Activated CD4-positive, alpha-beta T cell treated with anti-CD3 and anti-CD28 coated beads, Interleukin-2, amount 10 ng/mL, durations not matched to agents 7 days and 5 days (primary cell): ENCODE measurements around the gene PDLIM5. TPM values are rescaled to one million over a fixed set of nuclear protein-coding genes. Genes with fewer than 3 reads are reported as not detected.

Experiments used
- CTCF ChIA-PET: fragments of 350-600 bp; sonication (Branson Sonifier 250); formaldehyde crosslinking; loops from one replicate; lab custom pipeline; 2021; ENCODE audit warnings: antibody characterized with exemption; lab: Charles Lee
- POLR2A ChIA-PET: fragments of 350-600 bp; sonication (Branson Sonifier 250); formaldehyde crosslinking; loops from one replicate; lab custom pipeline; 2021; ENCODE audit warnings: antibody characterized with exemption; lab: Charles Lee
- DNase-seq: peaks from one replicate; pipeline ENCODE4 v3.0.0-alpha.2; 2020
- H3K27ac Mint-ChIP-seq: one replicate; pipeline ENCODE4 v1.8.0; 2021; ENCODE audit warnings: mild to moderate bottlenecking, moderate library complexity, mixed read lengths
- H3K27me3 Mint-ChIP-seq: one replicate; pipeline ENCODE4 v1.8.0; 2021; ENCODE audit warnings: mixed read lengths
- H3K36me3 Mint-ChIP-seq: one replicate; pipeline ENCODE4 v1.8.0; 2021; ENCODE audit warnings: low read depth, mixed read lengths
- H3K4me1 Mint-ChIP-seq: one replicate; pipeline ENCODE4 v1.8.0; 2021; ENCODE audit warnings: mixed read lengths
- H3K4me3 Mint-ChIP-seq: one replicate; pipeline ENCODE4 v1.8.0; 2021; ENCODE audit warnings: mild to moderate bottlenecking, moderate library complexity, mixed read lengths
- H3K9me3 Mint-ChIP-seq: one replicate; pipeline ENCODE4 v1.8.0; 2021; ENCODE audit warnings: mixed read lengths
- total RNA-seq, 2 experiments: library from RNA; stranded (reverse); gene quantifications; one replicate each; pipeline ENCODE4 v1.2.3, GENCODE V29; 2021

Gene PDLIM5
- total RNA-seq, 2 experiments from 2014 or later = 23.2 to 26.7 TPM

- H3K27ac Mint-ChIP-seq = no peak overlapping the region
- H3K27me3 Mint-ChIP-seq = no peaks in the 10 kb centered on the region
- H3K4me1 Mint-ChIP-seq = peaks cover 3% of the 10 kb centered on the region
- H3K36me3 Mint-ChIP-seq = no peaks in the 10 kb centered on the region
- POLR2A ChIA-PET = no interaction called here
- H3K9me3 Mint-ChIP-seq = no peaks in the 10 kb centered on the region
- H3K4me3 Mint-ChIP-seq = no peak overlapping the region
- DNase-seq = no peak
- CTCF ChIA-PET = no interaction called here
Observed at GRCh38 chr4:94436512-94436911, 15.2 kb upstream of the PDLIM5 start.

GRCh38 chr4:94439606-94440005 lies 12.1 kb upstream of the PDLIM5 start:
- Mint-ChIP-seq H3K4me3 (no peak overlapping the region), H3K36me3 (no peaks in the 10 kb centered on the region), H3K27ac (no peak overlapping the region), H3K9me3 (no peaks in the 10 kb centered on the region), H3K4me1 (peaks cover 3% of the 10 kb centered on the region), H3K27me3 (no peaks in the 10 kb centered on the region)
- no peak for DNase-seq
- POLR2A ChIA-PET = no interaction called here
- CTCF ChIA-PET = interaction anchor here (0.6 kb wide), 1 partner anchor 17 kb away, joined by 3 read pairs; no protein-coding TSS in a partner anchor

GRCh38 chr4:94441838-94442237 lies 9.9 kb upstream of the PDLIM5 start:
- Mint-ChIP-seq H3K4me3 (no peak overlapping the region), H3K9me3 (no peaks in the 10 kb centered on the region), H3K4me1 (peaks cover 3% of the 10 kb centered on the region), H3K27me3 (peaks cover 6% of the 10 kb centered on the region), H3K27ac (no peak overlapping the region), H3K36me3 (no peaks in the 10 kb centered on the region)
- no peak for DNase-seq
- ChIA-PET POLR2A (no interaction called here), CTCF (no interaction called here)

GRCh38 chr4:94442251-94442650 lies 9.5 kb upstream of the PDLIM5 start:
- no peak overlapping the region for H3K27ac Mint-ChIP-seq
- DNase-seq = no peak
- H3K36me3 Mint-ChIP-seq = no peaks in the 10 kb centered on the region
- peaks cover 10% of the 10 kb centered on the region for H3K27me3 Mint-ChIP-seq
- peaks cover 3% of the 10 kb centered on the region for H3K4me1 Mint-ChIP-seq
- H3K9me3 Mint-ChIP-seq = no peaks in the 10 kb centered on the region
- no peak overlapping the region for H3K4me3 Mint-ChIP-seq
- ChIA-PET CTCF (interaction anchor here (0.7 kb wide), 1 partner anchor 72 kb away, joined by 3 read pairs; no protein-coding TSS in a partner anchor), POLR2A (no interaction called here)

GRCh38 chr4:94446386-94446785 lies 5.4 kb upstream of the PDLIM5 start:
- ChIA-PET POLR2A (no interaction called here), CTCF (no interaction called here)
- Mint-ChIP-seq H3K27ac (no peak overlapping the region), H3K4me3 (no peak overlapping the region), H3K36me3 (no peaks in the 10 kb centered on the region), H3K27me3 (peaks cover 25% of the 10 kb centered on the region), H3K4me1 (peaks cover 6% of the 10 kb centered on the region), H3K9me3 (no peaks in the 10 kb centered on the region)
- DNase-seq = no peak

GRCh38 chr4:94447754-94448411 lies 3.9 kb upstream of the PDLIM5 start:
- Mint-ChIP-seq H3K27me3 (peaks cover 25% of the 10 kb centered on the region), H3K36me3 (no peaks in the 10 kb centered on the region), H3K4me3 (no peak overlapping the region), H3K27ac (no peak overlapping the region), H3K4me1 (peaks cover 12% of the 10 kb centered on the region), H3K9me3 (no peaks in the 10 kb centered on the region)
- POLR2A ChIA-PET = no interaction called here
- CTCF ChIA-PET = interaction anchor here (1.1 kb wide), 1 partner anchor 10 kb away, joined by 4 read pairs; no protein-coding TSS in a partner anchor
- no peak for DNase-seq

- peaks cover 19% of the 10 kb centered on the region for H3K4me1 Mint-ChIP-seq
- H3K36me3 Mint-ChIP-seq = no peaks in the 10 kb centered on the region
- H3K27me3 Mint-ChIP-seq = peaks cover 25% of the 10 kb centered on the region
- no peak overlapping the region for H3K4me3 Mint-ChIP-seq
- ChIA-PET CTCF (interaction anchor here (1.1 kb wide), 1 partner anchor 11 kb away, joined by 4 read pairs; no protein-coding TSS in a partner anchor), POLR2A (no interaction called here)
- H3K27ac Mint-ChIP-seq = no peak overlapping the region
- H3K9me3 Mint-ChIP-seq = no peaks in the 10 kb centered on the region
- no peak for DNase-seq
Observed at GRCh38 chr4:94448815-94449375, 2.8 kb upstream of the PDLIM5 start.

- H3K4me1 Mint-ChIP-seq = peaks cover 22% of the 10 kb centered on the region
- no peaks in the 10 kb centered on the region for H3K36me3 Mint-ChIP-seq
- H3K27ac Mint-ChIP-seq = peak overlapping the region; percentile 55
- CTCF ChIA-PET = no interaction called here
- H3K27me3 Mint-ChIP-seq = peaks cover 22% of the 10 kb centered on the region
- H3K9me3 Mint-ChIP-seq = no peaks in the 10 kb centered on the region
- POLR2A ChIA-PET = no interaction called here
- no peak for DNase-seq
- peak overlapping the region; percentile 77 for H3K4me3 Mint-ChIP-seq
Observed at GRCh38 chr4:94451051-94451694, 569 bp upstream of the PDLIM5 start.

- peaks cover 22% of the 10 kb centered on the region for H3K4me1 Mint-ChIP-seq
- no peaks in the 10 kb centered on the region for H3K9me3 Mint-ChIP-seq
- H3K27ac Mint-ChIP-seq = peak overlapping the region; percentile 55
- peak overlapping the region; percentile 77 for H3K4me3 Mint-ChIP-seq
- DNase-seq = peak; percentile 13
- CTCF ChIA-PET = no interaction called here
- POLR2A ChIA-PET = interaction anchor here (0.6 kb wide), 1 partner anchor 39 kb away, joined by 6 read pairs; no protein-coding TSS in a partner anchor
- peaks cover 13% of the 10 kb centered on the region for H3K27me3 Mint-ChIP-seq
- H3K36me3 Mint-ChIP-seq = peaks cover 2% of the 10 kb centered on the region
Observed at GRCh38 chr4:94452476-94453371, 982 bp downstream of the PDLIM5 start.

- CTCF ChIA-PET = no interaction called here
- no peak for DNase-seq
- POLR2A ChIA-PET = no interaction called here
- Mint-ChIP-seq H3K9me3 (no peaks in the 10 kb centered on the region), H3K4me1 (peaks cover 22% of the 10 kb centered on the region), H3K27ac (no peak overlapping the region), H3K27me3 (peaks cover 6% of the 10 kb centered on the region), H3K36me3 (peaks cover 3% of the 10 kb centered on the region), H3K4me3 (peak overlapping the region; percentile 77)
Observed at GRCh38 chr4:94453391-94453963, 1.7 kb downstream of the PDLIM5 start.

GRCh38 chr4:94454405-94454804 lies 2.7 kb downstream of the PDLIM5 start:
- no peak overlapping the region for H3K27ac Mint-ChIP-seq
- H3K9me3 Mint-ChIP-seq = no peaks in the 10 kb centered on the region
- peaks cover 3% of the 10 kb centered on the region for H3K36me3 Mint-ChIP-seq
- H3K4me1 Mint-ChIP-seq = peaks cover 22% of the 10 kb centered on the region
- DNase-seq = no peak
- H3K27me3 Mint-ChIP-seq = no peaks in the 10 kb centered on the region
- CTCF ChIA-PET = no interaction called here
- no peak overlapping the region for H3K4me3 Mint-ChIP-seq
- POLR2A ChIA-PET = no interaction called here

- CTCF ChIA-PET = interaction anchor here (0.9 kb wide), 1 partner anchor 12 kb away, joined by 3 read pairs; no protein-coding TSS in a partner anchor
- no peak overlapping the region for H3K27ac Mint-ChIP-seq
Observed at GRCh38 chr4:94455081-94455480, 3.3 kb downstream of the PDLIM5 start.

More at GRCh38 chr4:94455081-94455480, 3.3 kb downstream of the PDLIM5 start:
- H3K4me3 Mint-ChIP-seq = no peak overlapping the region
- POLR2A ChIA-PET = no interaction called here
- no peak for DNase-seq
- no peaks in the 10 kb centered on the region for H3K9me3 Mint-ChIP-seq
- peaks cover 3% of the 10 kb centered on the region for H3K36me3 Mint-ChIP-seq
- H3K4me1 Mint-ChIP-seq = peaks cover 22% of the 10 kb centered on the region
- no peaks in the 10 kb centered on the region for H3K27me3 Mint-ChIP-seq
